Measurements from ENCODE around the gene HRH2. TPM values are rescaled to one million over a fixed set of nuclear protein-coding genes. Genes with fewer than 3 reads are reported as not detected.

HRH2 gene
- total and polyA plus RNA-seq, 2 donors (not counting 1 experiment from before 2014, with no cell fraction given) = 0.46 TPM; not detected in 1

DNA sequence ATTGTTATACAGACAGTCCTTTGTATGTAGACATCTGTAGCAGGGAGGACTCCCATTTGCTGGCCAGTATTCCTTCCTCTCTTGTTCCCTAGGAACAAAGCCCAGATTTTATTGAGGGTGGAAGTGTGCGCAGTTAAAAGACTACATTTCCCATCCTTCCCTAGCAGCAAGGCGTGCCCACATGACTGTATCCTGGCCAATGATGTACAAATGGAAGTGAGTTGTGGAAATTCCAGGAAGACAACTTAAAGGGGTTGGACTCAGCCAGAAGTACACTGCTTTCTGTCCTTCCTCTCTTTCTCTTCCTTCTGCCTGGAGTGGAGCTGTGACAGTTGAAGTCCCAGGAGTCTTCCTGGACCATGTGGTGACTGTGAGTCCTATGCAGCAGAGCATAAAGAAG is 89.0 kb downstream of the HRH2 start:
- Histone ChIP-seq H3K36me3 (replicated peaks in 1 of 2; ENCODE audit: control extremely low read depth in 1 of 2, control insufficient read depth in 1 of 2, extremely low read depth in 1 of 2, insufficient read depth in 2 of 2, low read length in 1 of 2) (no peaks in the 10 kb centered on the region), H3K27me3 (replicated peaks in 1 of 4; ENCODE audit: control extremely low read depth in 1 of 4, control insufficient read depth in 3 of 4, insufficient read depth in 4 of 4, low read length in 3 of 4) (peaks cover 0 to 14% (median 0%) of the 10 kb centered on the region in 4 experiments), H2AFZ (ENCODE audit: insufficient read depth, low read depth, low read length, poor library complexity, severe bottlenecking) (no peak overlapping the region), H3K4me2 (replicated peaks; ENCODE audit: low read depth, low read length, poor library complexity, severe bottlenecking) (no peak overlapping the region), H3K79me2 (ENCODE audit: control insufficient read depth, insufficient read depth, low read length) (no peaks in the 10 kb centered on the region), H4K20me1 (ENCODE audit: control insufficient read depth, insufficient read depth, low read length, poor library complexity, severe bottlenecking) (no peaks in the 10 kb centered on the region), H3K27ac (ENCODE audit: low read length in 2 of 2) (no peak overlapping the region), H3K4me3 (ENCODE audit: control extremely low read depth in 1 of 5, extremely low read depth in 1 of 5, insufficient read depth in 1 of 5, low read depth in 2 of 5, low read length in 4 of 5) (no peak overlapping the region), H3K9me3 (ENCODE audit: control extremely low read depth in 1 of 3, control insufficient read depth in 2 of 3, insufficient read depth in 1 of 3, low read length in 2 of 3) (peaks cover 0 to 3% (median 0%) of the 10 kb centered on the region in 3 donors), H3K9ac (ENCODE audit: low read length) (no peak overlapping the region), H3K4me1 (ENCODE audit: control insufficient read depth in 2 of 2, insufficient read depth in 2 of 2, low read length in 2 of 2) (no peaks in the 10 kb centered on the region)
- Mint-ChIP-seq H3K27ac (no peak overlapping the region), H3K4me1 (no peaks in the 10 kb centered on the region), H3K9me3 (ENCODE audit: insufficient read depth) (no peaks in the 10 kb centered on the region), H3K27me3 (peaks cover 45% of the 10 kb centered on the region), H3K4me3 (no peak overlapping the region)
- intact Hi-C loops (cut with micrococcal nuclease) = no loop called here
- no peak for TF ChIP-seq EZH2 (IDR thresholded peaks at IDR 0.05; ENCODE audit: borderline replicate concordance, insufficient read depth, low read depth, low read length, poor library complexity, severe bottlenecking)
- TF ChIP-seq, protein P1, sequence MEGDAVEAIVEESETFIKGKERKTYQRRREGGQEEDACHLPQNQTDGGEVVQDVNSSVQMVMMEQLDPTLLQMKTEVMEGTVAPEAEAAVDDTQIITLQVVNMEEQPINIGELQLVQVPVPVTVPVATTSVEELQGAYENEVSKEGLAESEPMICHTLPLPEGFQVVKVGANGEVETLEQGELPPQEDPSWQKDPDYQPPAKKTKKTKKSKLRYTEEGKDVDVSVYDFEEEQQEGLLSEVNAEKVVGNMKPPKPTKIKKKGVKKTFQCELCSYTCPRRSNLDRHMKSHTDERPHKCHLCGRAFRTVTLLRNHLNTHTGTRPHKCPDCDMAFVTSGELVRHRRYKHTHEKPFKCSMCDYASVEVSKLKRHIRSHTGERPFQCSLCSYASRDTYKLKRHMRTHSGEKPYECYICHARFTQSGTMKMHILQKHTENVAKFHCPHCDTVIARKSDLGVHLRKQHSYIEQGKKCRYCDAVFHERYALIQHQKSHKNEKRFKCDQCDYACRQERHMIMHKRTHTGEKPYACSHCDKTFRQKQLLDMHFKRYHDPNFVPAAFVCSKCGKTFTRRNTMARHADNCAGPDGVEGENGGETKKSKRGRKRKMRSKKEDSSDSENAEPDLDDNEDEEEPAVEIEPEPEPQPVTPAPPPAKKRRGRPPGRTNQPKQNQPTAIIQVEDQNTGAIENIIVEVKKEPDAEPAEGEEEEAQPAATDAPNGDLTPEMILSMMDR (IDR thresholded peaks at IDR 0.05) = no peak
- ATAC-seq (ENCODE audit: low read depth) (no peak), DNase-seq (no peak)
- CTCF ChIA-PET = no interaction called here
- no CpG with 5 or more reads among the region's 2 CpGs for WGBS (ENCODE audit: insufficient coverage)
- POLR2A ChIA-PET = no interaction called here

DNA sequence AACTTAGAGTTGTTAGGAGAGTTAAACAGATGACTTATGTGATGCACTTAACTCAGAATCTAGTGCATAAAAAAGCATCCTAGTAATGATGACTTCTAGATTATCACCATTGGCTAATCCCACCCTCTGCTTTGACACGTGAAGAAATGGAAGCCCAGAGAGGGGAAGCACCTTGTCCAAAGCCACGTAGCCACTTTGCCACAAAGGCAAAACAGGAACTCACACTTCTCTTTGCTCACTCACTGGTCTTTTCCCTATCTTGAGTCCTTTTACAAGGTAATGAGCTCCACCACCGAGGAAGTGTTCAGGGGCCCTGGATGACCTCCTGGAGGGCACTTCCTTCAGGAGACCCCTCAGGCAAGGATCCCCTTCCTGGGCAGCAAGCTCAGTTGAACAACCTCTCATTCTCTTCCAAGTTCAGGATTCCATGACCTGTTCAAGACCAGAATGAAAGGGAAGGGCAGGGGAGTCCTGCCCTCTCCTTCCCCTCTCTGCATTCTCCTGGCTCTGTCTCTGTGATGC is 89.7 kb downstream of the HRH2 start:
- 31% methylated on average over 3 of the region's 3 CpGs for WGBS (ENCODE audit: insufficient coverage)
- H3K36me3 ChIP-seq (replicated peaks in 1 of 2; ENCODE audit: control extremely low read depth in 1 of 2, control insufficient read depth in 1 of 2, extremely low read depth in 1 of 2, insufficient read depth in 2 of 2, low read length in 1 of 2) = no peaks in the 10 kb centered on the region
- no peaks in the 10 kb centered on the region for H3K79me2 ChIP-seq (ENCODE audit: control insufficient read depth, insufficient read depth, low read length)
- no peaks in the 10 kb centered on the region for H3K9me3 Mint-ChIP-seq (ENCODE audit: insufficient read depth)
- no peak for TF ChIP-seq EZH2 (IDR thresholded peaks at IDR 0.05; ENCODE audit: borderline replicate concordance, insufficient read depth, low read depth, low read length, poor library complexity, severe bottlenecking)
- TF ChIP-seq, protein P1 (IDR thresholded peaks at IDR 0.05) = no peak
- H3K4me2 ChIP-seq (replicated peaks; ENCODE audit: low read depth, low read length, poor library complexity, severe bottlenecking) = no peak overlapping the region
- ATAC-seq (ENCODE audit: low read depth) (no peak), DNase-seq (no peak)
- H3K27me3 ChIP-seq (replicated peaks in 1 of 4; ENCODE audit: control extremely low read depth in 1 of 4, control insufficient read depth in 3 of 4, insufficient read depth in 4 of 4, low read length in 3 of 4) = peaks cover 0 to 17% (median 1%) of the 10 kb centered on the region in 4 experiments
- no peak overlapping the region for H3K9ac ChIP-seq (ENCODE audit: low read length)
- CTCF ChIA-PET = interaction anchor here (1.6 kb wide), 1 partner anchor 18 kb away, joined by 7 read pairs; no protein-coding TSS in a partner anchor
- H3K27ac Mint-ChIP-seq = no peak overlapping the region
- H3K4me3 Mint-ChIP-seq = no peak overlapping the region
- no peak overlapping the region for H2AFZ ChIP-seq (ENCODE audit: insufficient read depth, low read depth, low read length, poor library complexity, severe bottlenecking)
- H3K4me1 Mint-ChIP-seq = no peaks in the 10 kb centered on the region
- H4K20me1 ChIP-seq (ENCODE audit: control insufficient read depth, insufficient read depth, low read length, poor library complexity, severe bottlenecking) = no peaks in the 10 kb centered on the region
- H3K4me3 ChIP-seq (ENCODE audit: control extremely low read depth in 1 of 5, extremely low read depth in 1 of 5, insufficient read depth in 1 of 5, low read depth in 2 of 5, low read length in 4 of 5) = no peak overlapping the region
- intact Hi-C loops (cut with micrococcal nuclease) = no loop called here
- POLR2A ChIA-PET = no interaction called here
- no peaks in the 10 kb centered on the region for H3K9me3 ChIP-seq (ENCODE audit: control extremely low read depth in 1 of 3, control insufficient read depth in 2 of 3, insufficient read depth in 1 of 3, low read length in 2 of 3)
- no peak overlapping the region for H3K27ac ChIP-seq (ENCODE audit: low read length in 2 of 2)
- no peaks in the 10 kb centered on the region for H3K4me1 ChIP-seq (ENCODE audit: control insufficient read depth in 2 of 2, insufficient read depth in 2 of 2, low read length in 2 of 2)
- peaks cover 52% of the 10 kb centered on the region for H3K27me3 Mint-ChIP-seq
